COLO829 (cell line): ENCODE data around the gene PPP1R18.
A peak's percentile ranks its signal among the peaks of the same experiment; 100 is the strongest.
"Not testable (repeated sequence)": the region's sequence is repeated elsewhere in the genome, so short reads cannot be mapped to it uniquely, and the experiment has no call there.

Source experiments
- DNase-seq: peaks from one replicate; pipeline ENCODE4 v3.0.0; 2012; ENCODE audit warnings: low spot score

The PPP1R18 gene

DNA sequence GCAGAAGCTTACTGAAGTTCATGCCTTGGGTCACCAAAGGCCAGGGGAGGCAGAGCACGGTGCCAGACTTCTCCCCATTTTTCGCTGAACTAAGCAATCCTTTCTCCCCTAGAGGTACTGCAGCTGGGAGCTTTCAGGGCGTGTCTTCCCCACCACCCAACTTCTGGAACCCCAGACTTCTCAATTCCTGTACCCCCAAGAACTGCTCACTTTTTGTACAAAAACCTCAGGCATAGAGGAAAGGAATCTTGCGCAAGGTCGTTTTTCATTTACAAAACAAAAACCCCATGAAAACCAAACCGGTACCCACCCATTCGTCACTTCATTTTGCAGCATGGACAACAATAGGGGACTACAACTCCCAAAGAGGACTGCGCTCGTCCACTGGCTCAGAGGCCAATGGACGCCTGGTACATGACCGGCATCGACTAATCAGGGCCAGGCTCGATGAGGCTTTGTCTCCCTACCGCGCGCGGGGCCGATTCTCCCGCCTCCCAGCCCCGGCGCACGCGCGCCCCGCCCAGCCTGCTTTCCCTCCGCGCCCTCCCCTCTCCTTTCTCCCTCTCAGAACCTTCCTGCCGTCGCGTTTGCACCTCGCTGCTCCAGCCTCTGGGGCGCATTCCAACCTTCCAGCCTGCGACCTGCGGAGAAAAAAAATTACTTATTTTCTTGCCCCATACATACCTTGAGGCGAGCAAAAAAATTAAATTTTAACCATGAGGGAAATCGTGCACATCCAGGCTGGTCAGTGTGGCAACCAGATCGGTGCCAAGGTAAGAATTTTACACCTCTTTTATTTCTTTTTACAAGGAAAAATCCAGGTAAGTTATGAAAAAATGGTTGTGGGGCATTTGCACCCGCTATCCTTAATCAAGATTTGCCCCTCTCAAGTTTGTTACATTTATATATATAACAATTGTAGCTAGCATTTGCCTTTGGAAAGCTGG is 33.6 kb upstream of the PPP1R18 start, which contains the start of gene TUBB:
Gene TUBB (plus strand): TSS at position 562 of the 947 bp plus-strand sequence. CDS start 155 bp downstream, at position 717.
- peak; percentile 89 for DNase-seq

DNA sequence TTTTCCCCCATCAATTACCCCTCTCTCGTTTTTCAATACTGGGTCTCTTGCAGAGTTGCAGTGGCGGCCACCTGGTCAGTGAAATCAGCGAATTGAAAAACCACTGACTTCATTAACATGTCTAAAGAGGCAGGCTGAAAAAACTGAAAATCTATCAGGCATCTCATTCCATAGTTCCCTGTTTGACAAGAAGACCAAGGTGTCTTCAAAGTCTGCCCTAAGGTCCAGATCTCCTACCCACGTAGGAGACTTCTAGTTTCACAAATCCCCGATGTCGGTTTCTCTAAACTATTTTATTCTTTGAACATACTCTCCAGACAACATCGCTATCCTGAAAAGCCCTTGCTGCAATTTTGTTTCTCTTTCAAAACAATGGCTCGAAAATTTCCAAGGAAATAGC is 32.9 kb upstream of the PPP1R18 start:
- DNase-seq, result no peak

DNA sequence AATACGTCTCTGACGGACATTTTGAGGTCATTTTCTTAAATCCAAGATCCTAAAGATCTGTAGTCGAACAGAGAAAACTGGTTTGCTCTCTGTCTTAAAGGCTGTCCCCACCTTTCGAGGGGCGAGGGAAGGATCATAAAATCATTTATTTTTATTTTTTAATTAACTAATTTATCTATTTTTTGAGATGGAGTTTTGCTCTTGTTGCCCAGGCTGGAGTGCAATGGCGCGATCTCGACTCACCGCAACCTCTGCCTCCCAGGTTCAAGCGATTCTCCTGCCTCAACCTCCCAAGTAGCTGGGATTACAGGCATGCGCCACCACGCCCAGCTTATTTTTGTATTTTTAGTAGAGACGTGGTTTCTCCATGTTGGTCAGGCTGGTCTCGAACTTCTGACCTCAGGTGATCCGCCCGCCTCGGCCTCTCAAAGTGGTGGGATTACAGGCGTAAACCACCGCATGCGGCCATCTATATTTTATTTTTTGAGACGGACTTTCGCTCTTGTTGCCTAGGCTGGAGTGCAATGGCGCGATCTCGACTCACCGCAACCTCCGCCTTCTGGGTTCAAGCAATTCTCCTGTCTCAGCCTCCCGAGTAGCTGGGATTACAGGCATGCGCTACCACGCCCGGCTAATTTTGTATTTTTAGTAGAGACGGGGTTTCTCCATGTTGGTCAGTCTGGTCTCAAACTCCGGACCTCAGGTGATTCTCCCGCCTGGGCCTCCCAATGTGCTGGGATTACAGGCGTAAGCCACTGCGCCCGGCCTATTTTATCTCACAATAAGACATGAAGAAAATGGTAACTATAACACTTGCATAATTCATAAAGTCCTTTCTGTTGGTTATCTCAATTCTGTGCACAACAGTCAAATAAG is 31.6 kb upstream of the PPP1R18 start:
- not testable (repeated sequence) for DNase-seq

DNA sequence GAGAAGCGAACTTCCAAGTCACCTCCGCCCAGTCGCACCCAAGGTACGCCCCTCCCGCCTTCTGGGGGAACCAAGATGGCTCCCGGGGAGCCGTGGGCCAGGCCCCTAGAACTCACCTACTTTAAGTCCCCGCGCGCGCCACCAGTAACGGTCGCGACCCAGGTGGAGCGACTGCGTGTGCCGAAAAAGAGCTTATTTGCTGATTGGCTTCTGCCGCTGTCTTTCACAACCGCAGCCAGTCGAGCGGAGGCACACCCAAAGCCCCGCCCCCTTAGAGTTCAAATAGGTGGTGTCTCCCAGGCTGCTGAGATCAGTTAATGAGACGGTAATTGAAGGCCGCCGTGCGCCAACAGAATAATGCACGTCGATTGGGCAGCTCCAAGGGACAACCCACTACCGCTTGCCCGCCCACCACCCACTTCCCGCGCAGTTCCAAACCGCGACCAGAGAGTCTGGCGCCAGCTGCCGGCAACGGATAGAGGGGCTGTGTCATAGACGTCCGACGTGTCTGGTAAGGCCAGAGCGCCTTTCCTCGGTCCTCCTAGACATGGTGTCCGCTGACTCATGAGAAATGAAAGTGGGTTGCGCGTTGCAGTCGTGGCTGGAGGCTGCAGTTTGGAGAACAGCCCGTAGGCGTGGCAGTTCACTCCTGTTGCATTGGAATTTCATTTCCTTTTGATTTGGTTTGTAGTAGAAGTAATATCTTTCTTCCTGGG is 30.8 kb upstream of the PPP1R18 start, which contains the start of gene MDC1:
Gene MDC1 (minus strand): TSS at position 153 of the 716 bp plus-strand sequence. CDS start 2,106 bp downstream, outside the sequence.
- DNase-seq, result peak; percentile 97

DNA sequence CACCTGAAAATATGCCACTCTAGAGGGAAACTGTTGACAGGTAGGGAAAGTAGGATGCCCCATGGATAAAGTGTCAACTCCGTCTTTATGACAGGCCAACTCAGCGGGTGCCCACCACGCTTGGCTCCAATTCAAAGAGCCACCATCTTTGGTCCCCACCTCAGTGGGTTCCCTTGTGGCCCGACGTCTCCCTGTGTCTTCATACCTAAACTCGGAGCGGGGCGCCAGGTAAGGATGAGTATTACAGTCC is 30.4 kb upstream of the PPP1R18 start:
- DNase-seq, result no peak

GRCh38 chr6:30714263-30714662 is 27.8 kb upstream of the PPP1R18 start:
- no peak for DNase-seq

DNA sequence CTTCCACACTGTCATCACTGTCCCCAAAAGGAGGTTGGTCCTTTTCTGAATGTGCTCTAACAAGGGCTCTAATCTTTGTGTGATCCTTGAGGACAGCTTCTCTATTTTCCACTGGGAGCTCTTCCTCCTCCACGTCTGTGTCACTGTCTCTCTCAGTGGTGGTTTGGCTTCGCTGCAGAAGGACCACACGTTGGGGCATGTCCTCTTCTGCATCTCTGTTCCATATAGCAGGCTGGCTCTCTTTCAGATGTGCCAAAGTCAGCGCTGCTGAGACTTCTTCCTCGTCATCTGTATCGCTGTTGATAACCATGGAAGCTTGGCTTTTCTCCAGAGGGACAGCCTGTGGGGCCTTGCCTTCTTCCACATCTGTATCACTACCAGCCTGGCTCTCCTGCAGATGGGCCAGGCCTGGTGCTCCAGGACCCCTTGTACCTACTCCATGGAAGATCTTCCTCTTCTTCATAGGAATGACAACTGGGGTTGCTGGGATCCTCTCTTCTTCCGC is 26.0 kb upstream of the PPP1R18 start:
- DNase-seq, result no peak

- no peak for DNase-seq
These were observed 25.4 kb upstream of the PPP1R18 start for GRCh38 chr6:30711758-30712380.

- no peak for DNase-seq
These were observed 22.8 kb upstream of the PPP1R18 start for GRCh38 chr6:30709101-30709868.

DNA sequence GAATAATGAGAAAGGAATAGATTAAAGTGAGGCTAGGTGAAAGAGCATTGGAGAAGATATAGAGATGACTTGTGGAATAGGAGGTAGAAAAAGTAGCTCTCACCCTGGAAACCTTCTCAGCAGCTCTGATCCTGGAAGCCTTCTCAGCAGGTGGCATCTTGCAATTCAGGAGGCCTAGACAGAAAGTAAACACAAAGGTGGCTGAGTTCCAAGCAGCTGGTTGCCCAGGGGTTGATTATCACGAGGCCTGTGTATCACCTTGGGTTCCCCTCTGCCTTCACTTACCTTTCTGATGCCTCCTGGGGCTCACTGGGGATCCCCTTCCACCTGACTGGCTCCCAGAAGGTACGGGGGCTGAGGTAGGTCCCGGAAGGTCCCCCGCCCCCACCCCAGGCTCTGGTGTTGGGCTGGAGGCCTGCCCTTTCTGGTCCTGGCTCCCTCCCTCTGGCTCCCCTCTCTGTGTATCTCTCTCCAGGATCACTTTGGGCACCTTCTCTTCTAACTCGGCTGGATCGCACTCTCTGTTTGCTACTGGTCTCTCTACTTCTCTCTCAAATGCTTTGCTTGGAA is 20.9 kb upstream of the PPP1R18 start:
- no peak for DNase-seq

DNA sequence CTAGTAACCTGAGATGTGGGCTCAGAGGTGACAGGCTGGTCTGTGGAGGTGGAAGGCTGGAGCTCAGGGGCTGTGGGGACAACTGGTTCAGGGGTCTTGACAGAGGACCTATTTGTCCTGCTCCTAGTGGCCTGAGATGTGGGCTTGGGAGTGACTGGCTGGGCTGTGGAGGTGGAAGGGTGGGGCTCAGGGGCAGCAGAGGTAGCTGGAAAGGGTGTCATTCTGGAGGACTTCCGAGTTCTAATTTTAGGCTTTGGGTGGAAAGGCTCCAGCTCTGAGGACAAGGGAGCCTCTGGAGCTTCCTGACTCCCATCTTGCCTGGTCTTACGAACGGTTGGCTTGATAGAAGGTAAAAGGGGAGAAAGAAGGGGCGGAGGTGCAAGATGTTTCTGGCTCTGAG is 19.2 kb upstream of the PPP1R18 start:
- DNase-seq, result no peak

GRCh38 chr6:30703821-30704220 is 17.4 kb upstream of the PPP1R18 start:
- DNase-seq, result no peak

DNA sequence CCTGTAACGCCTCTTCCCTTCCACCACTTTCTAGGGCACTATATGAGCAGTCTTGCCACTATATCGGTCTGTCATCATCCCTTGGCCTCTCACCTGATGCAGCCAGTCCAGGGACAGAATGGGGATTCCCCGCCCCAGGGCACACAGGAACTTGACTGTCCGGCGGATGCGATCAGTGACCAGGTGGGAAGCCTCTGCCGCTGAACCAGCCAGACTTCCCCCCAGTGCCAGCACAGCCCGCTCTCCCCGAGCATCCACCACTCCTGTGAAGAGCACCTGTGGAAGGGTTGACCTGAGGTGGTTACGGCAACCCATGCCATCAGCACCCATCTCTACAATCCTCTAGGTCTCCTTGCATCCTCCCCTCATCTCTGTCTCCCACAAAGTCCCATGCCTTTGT is 16.6 kb upstream of the PPP1R18 start:
- no peak for DNase-seq

GRCh38 chr6:30700340-30700739 is 13.9 kb upstream of the PPP1R18 start:
- no peak for DNase-seq

GRCh38 chr6:30696432-30696831 is 10.0 kb upstream of the PPP1R18 start:
- DNase-seq, result no peak

GRCh38 chr6:30691208-30691847 is 4.9 kb upstream of the PPP1R18 start:
- no peak for DNase-seq

- peak; percentile 90 for DNase-seq
These were observed 4.2 kb upstream of the PPP1R18 start, which contains the start of gene NRM for GRCh38 chr6:30690403-30691207. Gene NRM, minus strand, starts transcription at chr6:30690984. Its CDS starts 10 bp downstream, at chr6:30690974.

GRCh38 chr6:30689985-30690384 is 3.5 kb upstream of the PPP1R18 start:
- no peak for DNase-seq
